ENCODE measurements around the gene GULP1.

DNA sequence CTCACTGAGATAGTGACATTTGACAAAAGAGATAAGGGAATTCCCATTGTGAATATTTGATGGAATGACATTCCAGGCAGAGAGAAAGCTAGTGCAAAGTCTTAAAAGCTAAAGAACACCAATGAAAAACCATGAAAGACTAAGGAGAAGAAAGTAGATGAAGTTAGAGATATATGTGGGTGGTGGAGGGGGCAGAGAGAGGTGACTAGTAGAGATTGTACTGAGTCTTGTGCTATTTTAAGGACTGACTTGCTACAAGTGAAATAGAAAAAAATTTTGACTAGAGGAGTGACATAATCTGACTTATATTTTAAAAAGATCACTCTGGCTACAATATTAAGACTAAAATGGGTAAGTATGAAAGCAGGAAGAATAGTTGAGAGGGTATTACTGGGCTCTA is 35.3 kb upstream of the GULP1 start:
- TF ChIP-seq CTCF (conservative IDR thresholded peaks at IDR 0.05 in 1 of 2, IDR thresholded peaks at IDR 0.05 in 1 of 2; ENCODE audit: extremely low read depth in 1 of 2, insufficient read depth in 1 of 2, low read depth in 1 of 2, low read length in 2 of 2), result no peak
- no peak for TF ChIP-seq EZH2 (IDR thresholded peaks at IDR 0.05; ENCODE audit: borderline replicate concordance, low read length)

Data from mammary epithelial cell (primary cell).